Right cardiac atrium (tissue), 5 donors: Measurements from ENCODE around the gene DCDC2. TPM values are rescaled to one million over a fixed set of nuclear protein-coding genes. Genes with fewer than 3 reads are reported as not detected.
A peak's percentile ranks its signal among the peaks of the same experiment; 100 is the strongest.

ENCODE experiments used
- ATAC-seq, 2 donors: fragments of 200-7000 bp; cut with Tn5 transposase; one replicate each; pipeline versions ENCODE4 v1.8.0 to v1.9.1; 2020; ENCODE audit warnings: moderate library complexity in 2 of 2, mild to moderate bottlenecking in 1 of 2
- DNase-seq, 3 donors: peaks; one replicate each; pipeline ENCODE4 v3.0.0-alpha.2; 2020
- H3K27ac ChIP-seq: one replicate; pipeline ENCODE4 v1.5.1; 2013; ENCODE audit warnings: mild to moderate bottlenecking, low read length, control low read depth, moderate library complexity
- H3K27me3 ChIP-seq: one replicate; pipeline ENCODE4 v1.6.1; 2013; ENCODE audit not compliant: control insufficient read depth, insufficient read depth
- H3K4me1 ChIP-seq: one replicate; pipeline ENCODE4 v1.6.1; 2013; ENCODE audit warnings: low read length; ENCODE audit not compliant: control insufficient read depth, insufficient read depth
- H3K4me3 ChIP-seq: one replicate; pipeline ENCODE4 v1.5.1; 2013; ENCODE audit warnings: low read length, control low read depth
- H3K9me3 ChIP-seq: one replicate; pipeline ENCODE4 v1.6.1; 2013; ENCODE audit warnings: low read length; ENCODE audit not compliant: control insufficient read depth
- WGBS: extraction: QIAGEN DNeasy Blood & Tissue Kit; methylation state at CpG from one replicate; pipeline ENCODE4 v1.1.7; 2013; 5-methylcytosine and 5-hydroxymethylcytosine counted together
- intact Hi-C, 4 donors: fragments of 100-400 bp; cut with DNase I; formaldehyde crosslinking; loops; one replicate each; pipeline versions ENCODE4 v1.11.0 to v1.14.0; 2022 to 2023
- polyA plus RNA-seq: library from polyadenylated mRNA; stranded (reverse); fragments of 200-250 nt; gene quantifications from one replicate; pipeline ENCODE4 v1.2.3, GENCODE V29; 2013
- total RNA-seq, 4 donors: library from RNA; stranded (reverse); fragmentation: NEBNext Ultra II Directional; extraction: Animal tissue kit (Norgen Biotek cat#: 25700); gene quantifications; one replicate each; pipeline ENCODE4 v1.2.1, GENCODE V29; 2021
- donor health status: healthy with polysubstance abuse.
- donor health status: DM: no; HTN: yes; CAD: no.
- donor health status: DM: no; HTN: no; CAD: no.
- donor health status: DM: no; HTN: yes; CAD: no; lungs with severe emphysema.
- donor health status: DM: yes; HTN: yes; CAD: no.

Gene DCDC2
- total and polyA plus RNA-seq, 5 donors: not detected

DNA sequence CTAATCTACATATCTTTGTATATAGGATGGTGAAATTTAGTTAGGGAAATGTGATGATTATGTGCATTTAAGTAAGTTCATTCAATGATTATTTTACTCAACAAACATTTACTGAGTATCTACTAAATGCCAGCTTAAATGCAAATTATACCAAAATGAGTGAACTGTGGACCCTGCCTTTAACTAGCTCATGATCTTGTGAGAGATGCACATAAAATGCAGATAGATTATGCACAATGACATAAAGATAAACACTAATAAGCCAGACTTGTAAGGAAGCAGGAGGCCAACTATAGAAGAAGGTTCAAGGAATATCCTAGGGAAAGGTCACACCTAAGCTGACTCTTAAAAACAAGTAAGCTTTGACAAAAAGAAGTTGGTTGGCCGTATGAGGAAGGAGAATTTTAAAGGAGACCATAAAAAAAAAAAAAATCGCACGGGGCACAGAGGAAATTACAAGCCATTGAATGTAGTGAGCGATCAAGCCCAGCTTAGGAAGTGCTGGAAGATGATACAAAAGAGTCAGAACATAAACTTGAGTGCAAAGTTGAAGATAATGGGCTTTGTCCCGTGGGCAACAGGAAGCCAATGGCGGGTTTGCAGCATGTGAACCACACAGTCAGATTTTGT lies 123.9 kb downstream of the DCDC2 start:
- H3K4me1 ChIP-seq: no peaks in the 10 kb centered on the region
- 54% methylated on average over 6 of the region's 6 CpGs for WGBS
- ATAC-seq: no peak
- H3K27ac ChIP-seq: no peak overlapping the region
- no peak overlapping the region for H3K4me3 ChIP-seq
- no peak for DNase-seq
- intact Hi-C loops: no loop called here
- no peaks in the 10 kb centered on the region for H3K27me3 ChIP-seq
- H3K9me3 ChIP-seq: no peaks in the 10 kb centered on the region

DNA sequence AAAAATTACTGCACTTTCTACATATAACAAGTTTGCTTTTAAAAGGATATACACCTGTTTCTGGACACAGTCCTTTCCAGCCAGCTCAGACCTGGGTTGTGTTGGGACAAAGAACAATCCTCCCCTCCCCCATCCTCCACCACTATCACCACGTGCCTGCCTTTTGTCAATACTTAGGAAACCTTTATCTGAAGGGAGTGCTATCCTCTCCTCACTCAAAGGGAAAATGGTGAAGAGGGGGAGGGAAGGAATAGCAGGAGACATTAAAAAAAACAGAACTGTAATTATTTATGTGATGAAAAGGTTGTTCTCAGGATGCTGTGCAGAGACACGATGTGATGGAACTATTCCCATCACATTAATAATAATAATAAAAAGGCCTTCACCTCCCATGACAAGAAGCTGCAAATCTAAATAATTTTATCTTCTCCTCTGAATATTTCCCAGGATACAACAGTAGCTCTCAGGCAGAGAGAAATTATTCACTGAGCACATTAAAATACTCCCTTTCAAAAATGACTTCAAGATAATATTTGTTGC lies 126.4 kb downstream of the DCDC2 start:
- Histone ChIP-seq H3K4me3 (no peak overlapping the region), H3K4me1 (no peaks in the 10 kb centered on the region), H3K27me3 (no peaks in the 10 kb centered on the region), H3K9me3 (no peaks in the 10 kb centered on the region), H3K27ac (no peak overlapping the region)
- WGBS: 34% methylated on average over 2 of the region's 2 CpGs
- DNase-seq (no peak), ATAC-seq (no peak)
- intact Hi-C loops: no loop called here

- intact Hi-C loops: no loop called here
Measured at GRCh38 chr6:24229696-24230405, 128.0 kb downstream of the DCDC2 start.

GRCh38 chr6:24228681-24229255 lies 129.1 kb downstream of the DCDC2 start:
- ATAC-seq: peak in 1 of 2 donors; percentile 37
- H3K9me3 ChIP-seq: no peaks in the 10 kb centered on the region
- H3K4me3 ChIP-seq: no peak overlapping the region
- H3K27me3 ChIP-seq: no peaks in the 10 kb centered on the region
- intact Hi-C loops: no loop called here
- 37% methylated on average over 3 of the region's 3 CpGs for WGBS
- no peak overlapping the region for H3K27ac ChIP-seq
- no peaks in the 10 kb centered on the region for H3K4me1 ChIP-seq
- DNase-seq: no peak

More at GRCh38 chr6:24229696-24230405, 128.0 kb downstream of the DCDC2 start:
- Histone ChIP-seq H3K4me3 (no peak overlapping the region), H3K4me1 (no peaks in the 10 kb centered on the region), H3K27ac (no peak overlapping the region), H3K27me3 (no peaks in the 10 kb centered on the region), H3K9me3 (no peaks in the 10 kb centered on the region)
- DNase-seq (no peak), ATAC-seq (no peak)
- WGBS: 52% methylated on average over 3 of the region's 3 CpGs

DNA sequence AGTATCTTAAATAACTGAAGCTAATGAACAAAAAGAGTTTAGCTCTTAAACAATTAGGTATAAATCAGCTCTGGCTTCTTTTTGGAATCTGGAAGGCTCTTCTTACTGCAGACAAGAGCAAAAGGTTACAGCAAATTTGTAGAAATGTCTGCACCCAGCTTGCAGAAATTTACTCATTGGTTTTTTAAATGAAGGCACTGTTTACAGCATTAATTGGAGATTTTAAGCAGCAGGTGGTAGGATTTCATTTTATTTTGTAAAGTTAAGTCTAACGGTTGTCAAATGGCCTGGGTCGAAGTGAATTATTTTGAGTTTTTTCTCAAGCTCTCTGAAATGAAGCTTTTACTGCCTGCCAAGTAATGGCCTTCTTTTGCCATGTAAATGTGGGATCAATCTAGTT lies 129.7 kb downstream of the DCDC2 start:
- intact Hi-C loops: no loop called here
- H3K4me1 ChIP-seq: no peaks in the 10 kb centered on the region
- DNase-seq: no peak

GRCh38 chr6:24227556-24227955 lies 130.3 kb downstream of the DCDC2 start:
- 19% methylated on average over 4 of the region's 4 CpGs for WGBS
- H3K27ac ChIP-seq: no peak overlapping the region
- intact Hi-C loops: no loop called here
- no peak overlapping the region for H3K4me3 ChIP-seq
- DNase-seq (no peak), ATAC-seq (no peak)
- H3K4me1 ChIP-seq: no peaks in the 10 kb centered on the region
- no peaks in the 10 kb centered on the region for H3K9me3 ChIP-seq
- H3K27me3 ChIP-seq: no peaks in the 10 kb centered on the region

More for the DNA sequence above, 129.7 kb downstream of the DCDC2 start:
- WGBS: 40% methylated on average over 2 of the region's 2 CpGs
- no peak for ATAC-seq
- Histone ChIP-seq H3K9me3 (no peaks in the 10 kb centered on the region), H3K27ac (no peak overlapping the region), H3K27me3 (no peaks in the 10 kb centered on the region), H3K4me3 (no peak overlapping the region)

DNA sequence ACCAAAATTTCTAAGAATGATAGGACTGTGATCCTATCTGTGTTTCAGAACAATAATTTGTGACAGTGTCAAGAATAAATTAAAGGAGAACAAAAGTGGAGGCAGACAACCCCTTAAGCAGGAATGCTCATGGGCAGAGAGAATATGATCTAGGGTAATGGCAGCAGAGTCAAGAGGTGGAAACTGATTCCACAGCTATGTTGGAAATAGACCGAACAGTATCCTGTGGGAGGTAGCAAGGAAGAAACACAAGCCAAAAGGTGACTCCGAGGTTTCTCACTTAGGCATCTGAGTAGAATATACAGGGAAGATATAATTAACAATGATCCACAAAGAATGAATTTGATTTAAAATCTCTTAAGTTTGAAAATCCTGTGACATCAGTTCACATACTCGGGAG lies 131.3 kb downstream of the DCDC2 start:
- DNase-seq: no peak
- intact Hi-C loops: no loop called here
- Histone ChIP-seq H3K27me3 (no peaks in the 10 kb centered on the region), H3K4me3 (no peak overlapping the region), H3K9me3 (no peaks in the 10 kb centered on the region), H3K4me1 (no peaks in the 10 kb centered on the region), H3K27ac (no peak overlapping the region)
- ATAC-seq: no peak
- WGBS: 74% methylated on average over 3 of the region's 3 CpGs

DNA sequence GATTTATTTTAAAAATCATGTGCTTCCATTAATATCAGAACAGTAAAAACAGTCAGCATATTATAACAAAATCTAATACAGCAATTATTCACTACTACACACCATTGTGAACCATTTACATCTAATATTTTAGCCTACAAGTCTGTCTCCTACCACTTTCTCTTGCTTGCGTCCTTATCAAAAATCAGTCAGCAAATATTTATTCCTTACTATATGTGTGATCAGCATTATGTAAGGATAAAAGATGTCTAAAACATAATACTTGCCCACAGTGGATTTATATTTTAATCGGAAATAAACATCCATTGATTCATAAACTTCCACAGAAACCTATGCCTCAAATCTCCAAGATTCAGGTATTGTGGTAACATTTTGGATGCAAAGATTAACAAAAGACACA lies 132.0 kb downstream of the DCDC2 start:
- no peaks in the 10 kb centered on the region for H3K27me3 ChIP-seq
- H3K9me3 ChIP-seq: no peaks in the 10 kb centered on the region
- ATAC-seq: no peak
- 90% methylated on average over 2 of the region's 2 CpGs for WGBS
- H3K27ac ChIP-seq: no peak overlapping the region
- DNase-seq: no peak
- no peaks in the 10 kb centered on the region for H3K4me1 ChIP-seq
- intact Hi-C loops: no loop called here
- H3K4me3 ChIP-seq: no peak overlapping the region

- 73% methylated on average over 7 of the region's 7 CpGs for WGBS
- Histone ChIP-seq H3K4me3 (no peak overlapping the region), H3K9me3 (no peaks in the 10 kb centered on the region), H3K27ac (no peak overlapping the region), H3K4me1 (no peaks in the 10 kb centered on the region), H3K27me3 (no peaks in the 10 kb centered on the region)
- intact Hi-C loops: no loop called here
- ATAC-seq (no peak), DNase-seq (no peak)
Measured at GRCh38 chr6:24223115-24223919, 134.5 kb downstream of the DCDC2 start.

GRCh38 chr6:24219670-24220069 lies 138.2 kb downstream of the DCDC2 start:
- ATAC-seq: no peak
- no peaks in the 10 kb centered on the region for H3K4me1 ChIP-seq

GRCh38 chr6:24214984-24215383 lies 142.9 kb downstream of the DCDC2 start:
- no peaks in the 10 kb centered on the region for H3K9me3 ChIP-seq
- intact Hi-C loops: no loop called here
- no peaks in the 10 kb centered on the region for H3K27me3 ChIP-seq
- no peak for ATAC-seq
- H3K4me1 ChIP-seq: no peaks in the 10 kb centered on the region
- DNase-seq: no peak
- H3K4me3 ChIP-seq: no peak overlapping the region
- WGBS: 75% methylated on average over 5 of the region's 5 CpGs
- H3K27ac ChIP-seq: no peak overlapping the region

More at GRCh38 chr6:24219670-24220069, 138.2 kb downstream of the DCDC2 start:
- no peaks in the 10 kb centered on the region for H3K27me3 ChIP-seq
- DNase-seq: no peak
- H3K27ac ChIP-seq: no peak overlapping the region
- intact Hi-C loops: no loop called here
- H3K4me3 ChIP-seq: no peak overlapping the region
- WGBS: 74% methylated on average over 3 of the region's 3 CpGs
- H3K9me3 ChIP-seq: no peaks in the 10 kb centered on the region
